ENCODE results near the gene LCP2.

Gene LCP2

GRCh38 chr5:170218726-170219125 is 78.9 kb downstream of the LCP2 start:
- Mint-ChIP-seq H3K27ac (no peak overlapping the region), H3K4me3 (no peak overlapping the region), H3K9me3 (ENCODE audit: low read depth) (no peaks in the 10 kb centered on the region), H3K36me3 (peaks cover 2% of the 10 kb centered on the region), H3K4me1 (ENCODE audit: low read depth) (no peaks in the 10 kb centered on the region), H3K27me3 (no peaks in the 10 kb centered on the region)

DNA sequence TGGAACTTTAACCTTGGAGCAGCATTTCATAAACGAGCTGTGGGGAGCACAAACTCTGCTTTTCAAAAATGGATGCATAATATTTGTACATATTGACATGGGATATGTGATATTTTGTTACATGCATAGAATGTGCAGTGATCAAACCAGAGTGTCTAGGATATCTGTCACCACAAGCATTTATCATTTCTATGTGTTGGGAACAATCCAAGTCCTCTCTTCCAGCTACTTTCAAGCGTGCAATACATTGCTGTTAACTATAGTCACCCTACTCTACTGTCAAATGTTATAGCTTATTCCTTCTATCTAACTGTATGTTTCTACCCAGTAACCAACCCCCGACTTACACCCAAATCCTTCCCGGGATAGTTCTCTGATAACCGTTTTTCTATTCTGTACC is 79.7 kb downstream of the LCP2 start:
- H3K36me3 Mint-ChIP-seq, result peaks cover 2% of the 10 kb centered on the region
- H3K4me3 Mint-ChIP-seq, result no peak overlapping the region
- H3K27ac Mint-ChIP-seq, result no peak overlapping the region
- H3K4me1 Mint-ChIP-seq (ENCODE audit: low read depth), result no peaks in the 10 kb centered on the region
- no peaks in the 10 kb centered on the region for H3K9me3 Mint-ChIP-seq (ENCODE audit: low read depth)
- no peaks in the 10 kb centered on the region for H3K27me3 Mint-ChIP-seq

- peaks cover 2% of the 10 kb centered on the region for H3K36me3 Mint-ChIP-seq
- H3K4me3 Mint-ChIP-seq, result no peak overlapping the region
- no peaks in the 10 kb centered on the region for H3K27me3 Mint-ChIP-seq
These were observed 81.2 kb downstream of the LCP2 start for GRCh38 chr5:170216257-170216864.

DNA sequence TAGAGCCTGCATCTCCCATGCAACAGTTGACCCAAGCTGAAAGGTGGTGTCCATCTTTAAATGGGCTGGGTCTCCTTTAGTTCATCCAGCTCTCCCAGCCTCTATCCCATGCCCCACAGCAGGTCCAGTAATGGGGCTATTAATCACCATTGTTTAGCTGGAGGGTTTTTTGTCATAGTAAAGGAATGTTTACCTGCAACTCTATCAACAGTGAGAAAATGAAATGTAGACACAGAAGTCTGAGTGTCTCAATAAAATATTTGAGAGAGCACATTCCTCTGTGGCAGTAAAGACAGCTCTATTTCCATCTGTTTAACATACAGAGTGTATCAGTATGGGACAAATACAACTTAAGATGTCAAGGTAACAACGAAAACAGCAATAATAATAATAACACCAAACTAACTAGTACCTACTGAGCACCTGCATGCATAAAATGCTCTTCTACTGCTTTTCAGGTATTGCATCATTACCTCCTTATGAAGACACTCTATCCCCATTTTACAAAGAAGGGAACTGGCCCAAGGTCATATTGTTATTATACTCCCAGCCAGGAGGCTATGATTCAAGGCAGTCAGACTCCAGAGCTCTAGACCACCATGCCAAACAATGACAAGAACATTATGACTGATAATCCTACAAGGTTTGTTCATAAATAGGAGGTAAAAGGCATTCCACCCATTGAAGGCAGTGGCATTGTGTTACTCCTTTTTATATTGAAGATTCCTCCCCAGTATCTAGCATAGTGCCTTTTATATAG is 85.8 kb downstream of the LCP2 start:
- H3K4me1 Mint-ChIP-seq (ENCODE audit: low read depth), result no peaks in the 10 kb centered on the region
- peaks cover 8% of the 10 kb centered on the region for H3K36me3 Mint-ChIP-seq
- H3K27ac Mint-ChIP-seq, result no peak overlapping the region
- H3K9me3 Mint-ChIP-seq (ENCODE audit: low read depth), result peaks cover 3% of the 10 kb centered on the region
- no peak overlapping the region for H3K4me3 Mint-ChIP-seq
- H3K27me3 Mint-ChIP-seq, result peaks cover 2% of the 10 kb centered on the region

More at GRCh38 chr5:170216257-170216864, 81.2 kb downstream of the LCP2 start:
- no peaks in the 10 kb centered on the region for H3K4me1 Mint-ChIP-seq (ENCODE audit: low read depth)
- no peaks in the 10 kb centered on the region for H3K9me3 Mint-ChIP-seq (ENCODE audit: low read depth)
- no peak overlapping the region for H3K27ac Mint-ChIP-seq

GRCh38 chr5:170206958-170207357 is 90.6 kb downstream of the LCP2 start:
- H3K27me3 Mint-ChIP-seq, result peaks cover 4% of the 10 kb centered on the region
- H3K9me3 Mint-ChIP-seq (ENCODE audit: low read depth), result peaks cover 3% of the 10 kb centered on the region
- H3K27ac Mint-ChIP-seq, result no peak overlapping the region
- H3K4me3 Mint-ChIP-seq, result no peak overlapping the region
- peaks cover 9% of the 10 kb centered on the region for H3K36me3 Mint-ChIP-seq
- no peaks in the 10 kb centered on the region for H3K4me1 Mint-ChIP-seq (ENCODE audit: low read depth)

GRCh38 chr5:170206216-170206615 is 91.4 kb downstream of the LCP2 start:
- H3K9me3 Mint-ChIP-seq (ENCODE audit: low read depth), result peaks cover 3% of the 10 kb centered on the region
- peaks cover 11% of the 10 kb centered on the region for H3K36me3 Mint-ChIP-seq
- H3K27me3 Mint-ChIP-seq, result peaks cover 4% of the 10 kb centered on the region
- no peaks in the 10 kb centered on the region for H3K4me1 Mint-ChIP-seq (ENCODE audit: low read depth)
- no peak overlapping the region for H3K4me3 Mint-ChIP-seq
- H3K27ac Mint-ChIP-seq, result no peak overlapping the region

DNA sequence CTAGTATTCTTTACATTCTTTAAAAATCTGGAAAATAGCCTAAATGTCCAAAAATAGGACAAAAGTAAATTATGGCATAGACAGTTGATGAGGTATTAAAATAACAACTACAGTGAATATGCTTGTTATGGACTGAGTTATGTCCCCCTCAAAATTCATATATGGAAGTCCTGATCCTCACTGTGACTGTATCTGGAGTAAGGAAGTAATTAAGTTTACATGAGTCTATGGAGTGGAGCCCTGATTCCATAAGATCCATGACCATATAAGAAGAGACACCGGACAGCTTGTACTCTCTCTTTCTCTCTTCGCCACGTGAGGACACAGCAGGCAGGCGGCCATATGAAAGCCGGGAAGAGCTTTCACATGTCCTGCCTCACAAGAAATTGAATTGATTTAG is 93.4 kb downstream of the LCP2 start:
- Mint-ChIP-seq H3K36me3 (peaks cover 5% of the 10 kb centered on the region), H3K27ac (no peak overlapping the region), H3K4me3 (no peak overlapping the region), H3K9me3 (ENCODE audit: low read depth) (no peaks in the 10 kb centered on the region), H3K4me1 (ENCODE audit: low read depth) (no peaks in the 10 kb centered on the region), H3K27me3 (peaks cover 4% of the 10 kb centered on the region)

GRCh38 chr5:170202117-170202516 is 95.5 kb downstream of the LCP2 start:
- no peaks in the 10 kb centered on the region for H3K9me3 Mint-ChIP-seq (ENCODE audit: low read depth)
- H3K4me1 Mint-ChIP-seq (ENCODE audit: low read depth), result peaks cover under 1% of the 10 kb centered on the region
- H3K27ac Mint-ChIP-seq, result no peak overlapping the region
- H3K36me3 Mint-ChIP-seq, result peaks cover 5% of the 10 kb centered on the region
- H3K27me3 Mint-ChIP-seq, result peaks cover 1% of the 10 kb centered on the region
- no peak overlapping the region for H3K4me3 Mint-ChIP-seq

- Mint-ChIP-seq H3K4me1 (ENCODE audit: low read depth) (peaks cover 4% of the 10 kb centered on the region), H3K4me3 (no peak overlapping the region), H3K36me3 (peaks cover 5% of the 10 kb centered on the region), H3K27me3 (peaks cover 1% of the 10 kb centered on the region), H3K9me3 (ENCODE audit: low read depth) (no peaks in the 10 kb centered on the region), H3K27ac (no peak overlapping the region)
These were observed 96.3 kb downstream of the LCP2 start for GRCh38 chr5:170201311-170201710.

- no peaks in the 10 kb centered on the region for H3K9me3 Mint-ChIP-seq (ENCODE audit: low read depth)
- peaks cover 1% of the 10 kb centered on the region for H3K27me3 Mint-ChIP-seq
- H3K4me3 Mint-ChIP-seq, result no peak overlapping the region
- no peak overlapping the region for H3K27ac Mint-ChIP-seq
- H3K4me1 Mint-ChIP-seq (ENCODE audit: low read depth), result peaks cover 4% of the 10 kb centered on the region
- H3K36me3 Mint-ChIP-seq, result peaks cover 5% of the 10 kb centered on the region
These were observed 96.7 kb downstream of the LCP2 start for GRCh38 chr5:170200876-170201275.

Measured in activated naive CD8-positive, alpha-beta T cell (primary cell).